Activated gamma-delta T cell treated with anti-CD3 and anti-CD28 coated beads, Interleukin-2, amount 50 U/mL, for 16 hours (primary cell): ENCODE measurements around the gene AHRR.
"Not testable (repeated sequence)": the region's sequence is repeated elsewhere in the genome, so short reads cannot be mapped to it uniquely, and the experiment has no call there.

ENCODE experiments used
- DNase-seq: peaks from one replicate; pipeline ENCODE4 v3.0.0-alpha.2; 2020; ENCODE audit warnings: low read depth

Gene AHRR

GRCh38 chr5:306011-306805 lies 15.3 kb upstream of the AHRR start:
- no peak for DNase-seq

- no peak for DNase-seq
Measured at GRCh38 chr5:307306-307705, 14.2 kb upstream of the AHRR start.

GRCh38 chr5:307794-308579 lies 13.5 kb upstream of the AHRR start:
- no peak for DNase-seq

DNA sequence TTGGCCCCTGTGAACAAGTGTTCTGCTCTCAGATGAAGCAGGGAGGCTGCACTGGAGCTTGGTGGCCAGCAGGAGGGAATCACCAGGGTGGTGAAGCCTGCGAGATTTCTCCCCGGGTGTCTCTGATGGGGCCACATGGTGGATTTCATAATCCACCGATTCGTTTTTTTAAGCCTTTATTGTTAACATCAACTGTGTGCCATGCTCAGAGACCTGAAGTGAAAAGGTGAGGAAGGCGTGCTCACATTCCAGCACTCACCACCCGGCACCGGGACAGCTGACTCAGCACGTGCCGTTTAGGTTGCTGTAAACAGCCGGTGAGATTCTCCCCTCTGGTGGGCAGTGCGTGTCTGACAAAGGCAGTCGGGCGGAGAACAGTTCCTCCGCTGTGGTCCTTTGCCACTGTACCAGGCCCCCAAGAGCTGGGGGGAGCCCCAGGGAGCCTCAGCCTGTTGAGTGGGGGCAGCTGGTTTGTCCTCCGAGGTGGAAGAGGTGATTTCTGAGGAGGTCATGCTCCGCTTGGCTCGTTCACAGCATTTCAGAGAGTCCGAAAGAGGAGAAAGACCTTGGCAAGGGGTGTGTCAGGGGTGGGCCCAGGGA lies 12.7 kb upstream of the AHRR start:
- no peak for DNase-seq

GRCh38 chr5:309831-310230 lies 11.7 kb upstream of the AHRR start:
- not testable (repeated sequence) for DNase-seq

DNA sequence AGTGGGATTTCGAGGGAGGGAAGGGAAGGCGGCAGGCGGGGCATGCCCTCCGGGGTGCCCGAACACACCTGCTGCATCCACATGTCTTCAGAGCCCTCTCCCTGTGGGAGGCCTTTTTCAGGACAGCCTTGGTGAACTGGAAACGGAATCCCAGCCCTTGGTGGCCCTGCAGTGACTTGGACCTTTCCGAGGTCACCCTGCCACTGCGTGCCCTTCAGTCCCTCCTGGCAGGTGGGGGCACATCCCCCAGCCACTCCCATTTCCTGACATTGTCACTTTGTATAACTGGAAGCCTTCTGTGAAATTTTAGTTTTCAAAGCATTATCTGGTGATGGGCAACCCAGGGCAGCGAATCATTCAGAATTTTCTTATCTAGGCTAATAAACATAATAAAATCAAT lies 11.0 kb upstream of the AHRR start:
- no peak for DNase-seq

DNA sequence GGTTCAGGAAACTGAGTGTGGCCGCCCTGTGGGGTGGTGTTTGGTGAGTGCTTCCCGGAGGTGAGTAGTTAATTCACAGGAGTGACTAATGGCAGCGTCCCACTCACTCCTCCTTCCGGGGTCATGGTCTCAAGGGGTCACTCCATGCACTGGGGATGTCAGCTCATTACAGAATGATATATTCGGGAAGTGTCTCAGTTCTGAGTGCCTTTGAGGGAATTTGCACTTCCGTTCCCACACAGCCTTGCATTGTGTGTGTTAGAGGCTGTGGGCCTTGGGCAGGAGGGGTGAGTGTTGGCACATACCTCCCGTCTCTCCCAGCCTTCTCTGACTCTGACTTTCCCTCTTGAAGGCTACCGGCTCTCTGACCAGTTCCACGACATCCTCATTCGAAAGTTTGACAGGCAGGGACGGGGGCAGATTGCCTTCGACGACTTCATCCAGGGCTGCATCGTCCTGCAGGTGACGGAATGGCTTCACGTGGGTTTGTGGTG lies 10.5 kb upstream of the AHRR start:
- no peak for DNase-seq

DNA sequence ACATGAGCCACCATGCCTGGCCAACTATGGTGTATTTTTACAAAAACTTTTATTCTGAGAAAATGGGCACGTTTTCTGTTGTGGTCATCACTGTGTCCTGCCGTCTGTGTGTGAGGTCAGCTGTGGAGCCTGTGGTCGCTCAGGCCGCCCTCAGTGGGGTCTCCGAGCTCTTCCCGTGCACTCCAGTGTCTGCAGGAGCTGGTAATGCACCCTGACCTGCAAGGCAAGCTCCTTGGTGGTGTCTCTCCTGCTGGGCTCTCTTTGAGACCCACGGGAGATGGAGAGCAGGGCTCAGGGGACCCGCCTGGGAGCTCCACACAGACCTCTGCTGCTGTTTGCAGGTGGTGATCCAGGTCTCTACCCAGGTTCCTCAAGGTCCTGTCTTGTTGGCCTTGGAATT lies 9.6 kb upstream of the AHRR start:
- DNase-seq: no peak

GRCh38 chr5:312845-313244 lies 8.7 kb upstream of the AHRR start:
- no peak for DNase-seq

DNA sequence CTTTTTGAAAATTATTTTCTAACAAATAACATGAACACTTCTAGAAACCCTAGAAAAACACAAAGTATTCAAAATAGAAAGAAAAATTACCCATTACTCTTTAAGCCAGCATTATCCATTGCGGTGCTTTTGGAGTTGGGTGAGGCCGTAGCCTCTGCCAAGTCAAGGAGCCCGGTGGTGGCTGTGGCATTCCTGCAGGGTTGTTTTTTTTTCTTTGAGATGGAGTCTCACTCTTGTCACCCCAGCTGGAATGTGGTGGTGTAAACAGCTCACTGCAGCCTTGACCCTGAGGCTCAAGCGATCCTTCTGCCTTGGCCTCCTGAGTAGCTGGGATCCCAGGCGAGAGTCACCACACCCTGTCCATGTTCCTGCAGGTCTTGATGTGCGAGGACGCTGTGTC lies 8.2 kb upstream of the AHRR start:
- no peak for DNase-seq

DNA sequence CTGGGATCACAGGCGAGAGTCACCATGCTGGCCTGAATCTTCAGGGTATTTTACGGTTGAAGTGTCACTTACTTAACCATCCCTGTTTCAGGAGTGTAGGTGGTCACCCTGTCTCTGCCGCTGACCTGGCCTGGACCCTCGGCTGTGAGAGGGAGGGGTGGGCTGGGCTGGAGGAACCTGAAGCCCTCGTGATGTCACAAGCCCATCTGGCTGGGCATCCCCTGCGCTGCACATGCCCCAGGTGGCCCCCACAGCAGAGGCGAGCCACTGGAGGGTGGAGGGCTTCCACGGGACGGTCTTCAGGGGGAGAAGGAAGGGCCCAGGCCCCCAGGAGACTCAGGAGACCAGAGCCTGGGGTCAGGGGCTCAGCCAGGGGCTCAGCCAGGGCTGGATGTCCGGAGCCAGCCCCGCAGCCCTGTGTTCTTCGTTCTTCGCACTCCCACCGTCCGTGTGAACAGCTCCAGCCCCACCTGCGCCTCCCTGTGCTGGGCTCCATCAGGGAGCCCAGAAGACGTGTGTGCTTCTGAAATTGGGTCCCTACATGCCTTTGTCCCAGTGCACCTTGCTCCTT lies 7.6 kb upstream of the AHRR start:
- no peak for DNase-seq

- DNase-seq: no peak
Measured at GRCh38 chr5:314676-315487, 6.6 kb upstream of the AHRR start.

DNA sequence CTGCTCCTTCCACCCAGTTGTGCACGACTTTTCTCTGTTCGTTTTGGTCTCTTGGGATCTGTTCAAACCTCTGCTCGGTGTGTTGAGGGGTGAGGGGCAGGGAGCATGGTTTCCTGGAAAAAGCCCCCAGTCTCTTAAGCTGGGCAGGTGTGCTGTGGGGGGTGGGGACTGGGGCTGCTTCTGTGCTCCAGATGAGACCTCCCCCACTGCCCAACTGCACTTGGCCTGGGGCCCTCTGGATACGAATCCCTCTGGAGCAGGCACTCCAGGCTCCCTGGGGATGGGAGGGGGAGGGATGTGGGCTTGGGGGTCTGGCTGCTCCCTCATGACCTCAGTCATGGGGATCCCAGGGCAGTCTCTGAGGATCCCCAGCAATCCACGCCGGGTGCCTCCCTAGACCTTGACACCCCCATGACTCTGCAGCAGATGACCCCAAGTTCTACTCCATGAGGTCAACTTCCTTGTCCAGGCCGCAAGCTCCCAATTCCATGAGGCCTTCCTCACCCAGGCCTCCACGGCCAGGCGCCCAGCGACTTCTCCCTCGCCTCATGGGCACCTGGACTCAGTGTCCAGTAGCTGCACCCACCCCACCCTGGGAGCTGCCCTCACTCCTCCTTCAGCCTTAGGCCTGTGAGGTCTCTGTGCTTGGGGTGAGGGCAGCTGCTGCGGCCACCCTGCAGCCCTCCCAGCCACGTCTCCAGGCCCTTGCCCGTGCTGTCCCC lies 5.9 kb upstream of the AHRR start:
- no peak for DNase-seq

- no peak for DNase-seq
Measured at GRCh38 chr5:316210-317085, 5.1 kb upstream of the AHRR start.

DNA sequence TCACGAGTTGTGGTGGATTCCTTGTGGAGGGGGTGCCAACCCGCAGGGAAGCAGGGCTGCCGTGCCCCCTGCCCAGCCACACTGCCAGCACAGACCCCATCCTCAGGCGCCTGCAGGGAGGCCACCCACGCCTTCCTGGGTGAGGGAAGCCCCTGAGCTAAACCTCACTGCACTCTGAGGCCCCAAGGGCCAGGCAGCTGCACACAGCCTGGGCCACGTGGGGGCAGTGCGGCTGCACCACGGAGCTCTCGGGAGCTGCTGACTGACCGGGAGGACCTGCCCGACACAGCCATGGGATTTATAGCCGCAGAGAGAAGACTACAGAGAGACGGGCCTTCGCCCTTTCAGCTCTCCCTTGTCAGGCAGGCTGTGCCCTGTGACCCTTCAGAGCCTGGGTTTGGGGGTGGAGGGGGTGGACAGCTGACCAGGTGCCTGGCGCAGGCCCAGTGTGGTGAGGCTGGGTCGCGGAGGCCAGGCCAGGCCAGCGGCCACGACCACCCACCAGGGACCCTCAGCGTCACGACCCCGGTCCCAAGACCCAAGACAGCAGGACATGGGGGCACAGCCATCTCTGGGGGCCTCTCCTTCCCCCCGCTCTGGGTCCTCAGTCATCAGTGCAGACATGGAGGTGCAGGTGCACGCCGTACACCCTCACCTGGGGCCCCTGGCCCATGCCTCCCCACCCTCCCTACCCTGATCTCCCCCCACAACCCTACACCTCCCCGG lies 4.3 kb upstream of the AHRR start:
- DNase-seq: no peak

DNA sequence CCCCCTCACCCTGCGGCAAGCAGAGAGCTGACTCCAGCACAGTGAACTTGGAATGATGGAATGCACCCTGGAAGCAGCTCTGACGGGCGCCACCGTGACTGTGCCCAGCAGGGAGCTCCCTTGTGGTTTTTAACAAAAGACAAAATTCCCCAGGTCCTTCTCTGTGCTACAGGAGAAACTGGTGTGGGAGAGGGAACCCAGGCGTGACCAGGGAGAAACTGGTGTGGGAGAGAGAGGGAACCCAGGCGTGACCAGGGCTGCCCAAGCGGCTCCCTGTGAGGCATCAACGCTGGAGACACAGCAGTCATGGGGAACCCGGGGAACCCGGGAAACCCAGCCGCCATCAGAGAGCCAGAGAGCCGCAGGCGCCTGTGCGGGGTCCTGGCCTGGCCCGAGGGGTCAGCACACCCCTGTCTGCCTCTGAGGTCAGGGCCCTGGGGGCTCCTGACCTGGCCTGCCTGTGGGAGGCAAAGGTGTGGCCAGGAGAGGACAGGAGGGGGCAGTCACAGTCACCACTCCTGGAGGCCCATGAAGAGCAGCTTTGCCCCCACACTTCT lies 3.1 kb upstream of the AHRR start:
- no peak for DNase-seq

GRCh38 chr5:318931-319601 lies 2.4 kb upstream of the AHRR start:
- no peak for DNase-seq

DNA sequence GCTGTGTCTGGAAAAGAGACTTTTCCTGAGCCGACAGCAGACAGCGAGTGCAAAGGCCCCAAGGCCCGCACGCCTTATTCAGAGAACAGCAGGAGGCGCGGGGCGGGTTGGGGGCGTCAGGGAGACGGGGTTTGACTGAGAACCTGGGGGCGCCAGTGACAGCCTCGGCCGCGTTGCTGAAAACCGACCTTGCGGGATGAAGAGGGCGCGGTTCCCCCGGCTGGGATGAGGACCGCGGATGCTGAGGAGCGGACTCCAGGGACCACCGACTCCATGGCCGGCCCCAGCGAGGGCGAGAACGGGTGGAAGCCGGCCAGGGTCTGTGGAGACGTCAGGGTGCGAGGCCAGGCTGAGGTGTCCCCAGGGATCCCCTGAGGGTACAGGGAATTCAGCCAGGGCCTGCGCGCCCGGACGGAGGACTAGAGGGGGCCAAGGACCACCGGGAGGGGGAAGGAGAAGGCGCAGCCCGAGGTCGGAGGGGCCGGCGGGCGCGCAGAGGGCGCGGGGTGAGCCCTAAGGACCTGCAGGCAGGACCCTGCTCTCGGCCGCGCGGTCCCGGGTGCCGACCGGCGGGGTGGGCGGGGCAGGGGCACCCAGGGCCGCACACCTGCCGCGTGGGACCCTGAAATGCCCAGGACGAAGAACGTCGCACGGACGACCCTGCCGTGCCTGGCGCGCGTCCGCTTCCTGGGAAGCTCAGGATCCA lies 837 bp upstream of the AHRR start:
- DNase-seq: no peak
